Mammary epithelial cell (primary cell): ENCODE results near the gene GPR173.

ENCODE experiments used
- EZH2 ChIP-seq: IDR thresholded peaks from 2 replicates; pipeline ENCODE4 v1.6.1; 2012; ENCODE audit warnings: low read length, inconsistent platforms, borderline replicate concordance
- TF ChIP-seq, protein P1 (sequence below), 2 donors: IDR thresholded peaks in 1 of 2; conservative IDR thresholded peaks in 1 of 2; 2 replicates each; pipeline ENCODE4 v1.5.1; 2011 to 2012; ENCODE audit warnings: inconsistent platforms in 2 of 2, low read length in 2 of 2, mild to moderate bottlenecking in 2 of 2, control low read depth in 1 of 2, low read depth in 1 of 2; ENCODE audit not compliant: insufficient read depth in 1 of 2; ENCODE audit errors: extremely low read depth in 1 of 2

DNA sequence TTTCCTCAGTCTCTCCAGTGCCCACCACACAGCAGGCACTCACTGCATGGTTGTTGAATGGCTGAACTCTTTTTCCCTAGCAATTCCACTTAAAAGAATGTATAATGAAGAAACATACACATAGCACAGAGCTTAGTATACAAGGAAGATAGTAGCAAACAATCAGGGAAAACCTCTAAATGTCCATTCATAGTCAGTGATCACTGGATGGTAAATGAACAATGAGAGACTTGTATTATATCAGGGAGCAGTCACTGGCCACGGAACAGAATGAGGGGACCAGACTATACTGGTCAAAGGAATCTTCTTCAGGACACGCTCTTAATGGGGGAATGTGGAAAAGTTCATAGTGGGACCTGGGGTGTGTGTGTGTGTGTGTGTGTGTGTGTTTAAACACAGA lies 46.6 kb upstream of the GPR173 start:
- TF ChIP-seq, protein P1, sequence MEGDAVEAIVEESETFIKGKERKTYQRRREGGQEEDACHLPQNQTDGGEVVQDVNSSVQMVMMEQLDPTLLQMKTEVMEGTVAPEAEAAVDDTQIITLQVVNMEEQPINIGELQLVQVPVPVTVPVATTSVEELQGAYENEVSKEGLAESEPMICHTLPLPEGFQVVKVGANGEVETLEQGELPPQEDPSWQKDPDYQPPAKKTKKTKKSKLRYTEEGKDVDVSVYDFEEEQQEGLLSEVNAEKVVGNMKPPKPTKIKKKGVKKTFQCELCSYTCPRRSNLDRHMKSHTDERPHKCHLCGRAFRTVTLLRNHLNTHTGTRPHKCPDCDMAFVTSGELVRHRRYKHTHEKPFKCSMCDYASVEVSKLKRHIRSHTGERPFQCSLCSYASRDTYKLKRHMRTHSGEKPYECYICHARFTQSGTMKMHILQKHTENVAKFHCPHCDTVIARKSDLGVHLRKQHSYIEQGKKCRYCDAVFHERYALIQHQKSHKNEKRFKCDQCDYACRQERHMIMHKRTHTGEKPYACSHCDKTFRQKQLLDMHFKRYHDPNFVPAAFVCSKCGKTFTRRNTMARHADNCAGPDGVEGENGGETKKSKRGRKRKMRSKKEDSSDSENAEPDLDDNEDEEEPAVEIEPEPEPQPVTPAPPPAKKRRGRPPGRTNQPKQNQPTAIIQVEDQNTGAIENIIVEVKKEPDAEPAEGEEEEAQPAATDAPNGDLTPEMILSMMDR (conservative IDR thresholded peaks at IDR 0.05 in 1 of 2, IDR thresholded peaks at IDR 0.05 in 1 of 2; ENCODE audit: extremely low read depth in 1 of 2, insufficient read depth in 1 of 2, low read depth in 1 of 2, low read length in 2 of 2) = no peak
- no peak for TF ChIP-seq EZH2
